HuH-7 (cell line): ENCODE measurements around the gene SH2D1B.

ENCODE experiments used
- DNase-seq: peaks from one replicate; pipeline ENCODE4 v3.0.0; 2011; ENCODE audit warnings: low spot score

The SH2D1B gene

GRCh38 chr1:162381941-162382750 is 29.8 kb downstream of the SH2D1B start:
- DNase-seq, result no peak

- DNase-seq, result no peak
These were observed 30.6 kb downstream of the SH2D1B start, which contains the start of gene C1orf226 for GRCh38 chr1:162381383-162381782. Gene C1orf226 (plus strand): TSS chr1:162381728. CDS start chr1:162381902, 174 bp downstream.

- DNase-seq, result no peak
These were observed 31.7 kb downstream of the SH2D1B start for GRCh38 chr1:162380061-162380846.

- DNase-seq, result no peak
These were observed 35.2 kb downstream of the SH2D1B start, which contains the start of gene SPATA46 for GRCh38 chr1:162376691-162377090. Gene SPATA46 (minus strand): TSS chr1:162376854. CDS start chr1:162376790, 64 bp downstream.

GRCh38 chr1:162375463-162375862 is 36.5 kb downstream of the SH2D1B start:
- DNase-seq, result no peak

- DNase-seq, result no peak
These were observed 37.5 kb downstream of the SH2D1B start for GRCh38 chr1:162374406-162374805.

GRCh38 chr1:162373541-162374260 is 38.2 kb downstream of the SH2D1B start:
- DNase-seq, result no peak

- DNase-seq, result no peak
These were observed 38.9 kb downstream of the SH2D1B start for GRCh38 chr1:162373072-162373427.

GRCh38 chr1:162372159-162373071 is 39.5 kb downstream of the SH2D1B start:
- no peak for DNase-seq

GRCh38 chr1:162371611-162372010 is 40.3 kb downstream of the SH2D1B start:
- DNase-seq, result no peak

GRCh38 chr1:162370721-162371120 is 41.2 kb downstream of the SH2D1B start:
- no peak for DNase-seq

- DNase-seq, result no peak
These were observed 41.8 kb downstream of the SH2D1B start for GRCh38 chr1:162370161-162370560.

GRCh38 chr1:162369571-162369970 is 42.4 kb downstream of the SH2D1B start:
- no peak for DNase-seq

GRCh38 chr1:162368451-162368850 is 43.5 kb downstream of the SH2D1B start:
- DNase-seq, result no peak

- no peak for DNase-seq
These were observed 44.2 kb downstream of the SH2D1B start for GRCh38 chr1:162367772-162368171.

GRCh38 chr1:162367073-162367472 is 44.9 kb downstream of the SH2D1B start:
- no peak for DNase-seq

GRCh38 chr1:162366671-162367070 is 45.3 kb downstream of the SH2D1B start:
- DNase-seq, result no peak

- no peak for DNase-seq
These were observed 45.8 kb downstream of the SH2D1B start for GRCh38 chr1:162366149-162366548.

- DNase-seq, result no peak
These were observed 46.5 kb downstream of the SH2D1B start for GRCh38 chr1:162365284-162366020.

- DNase-seq, result no peak
These were observed 47.4 kb downstream of the SH2D1B start for GRCh38 chr1:162364498-162364897.

GRCh38 chr1:162363823-162364222 is 48.1 kb downstream of the SH2D1B start:
- no peak for DNase-seq
